K562 (cell line): ENCODE data around the gene ADORA1. TPM values are rescaled to one million over a fixed set of nuclear protein-coding genes. Genes with fewer than 3 reads are reported as not detected.

ENCODE experiments used
- ATAC-seq: fragments of 200-7000 bp; cut with Tn5 transposase; 3 replicates; pipeline ENCODE4 v1.9.1; 2020; ENCODE audit warnings: moderate library complexity
- BruUV-seq: library from RNA; stranded (reverse); fragments of 400-500 nt; replicated peaks from 2 replicates; lab custom pipeline; 2021; lab: Mats Ljungman, UMichigan
- CTCF ChIA-PET: fragments of 300-600 bp; formaldehyde crosslinking; extraction: SDS; loops from one replicate; lab custom pipeline; 2021; ENCODE audit warnings: low intra/inter-chr PET ratio; lab: Yijun Ruan, JAX
- POLR2A ChIA-PET: fragments of 300-600, 350-650 bp; sonication (Branson Sonifier 250); formaldehyde crosslinking; extraction: SDS; loops from one replicate; lab custom pipeline; 2021; ENCODE audit warnings: antibody characterized with exemption, inconsistent platforms; lab: Yijun Ruan, JAX
- DNase-seq, 4 experiments: peaks; one replicate each; pipeline versions ENCODE4 v3.0.0 to v3.0.0-alpha.2; 2011 to 2018; ENCODE audit warnings: low spot score in 3 of 4, mixed read lengths in 3 of 4; ENCODE audit errors: extremely low read depth in 1 of 4
- FAIRE-seq: peaks from 2 replicates; lab custom pipeline; 2011; peaks lifted over from hg19 to GRCh38; lab: Jason Lieb, UNC
- H2AFZ ChIP-seq: 2 replicates; pipeline ENCODE4 v1.6.0; 2011; ENCODE audit warnings: low read depth, low read length, control low read depth, inconsistent platforms
- H3K27ac ChIP-seq: fragments of 200-600 bp; 3 replicates; pipeline ENCODE4 v1.8.0; 2011; ENCODE audit warnings: low read depth, mild to moderate bottlenecking, control low read depth, inconsistent platforms, low read length, moderate library complexity, mixed read lengths; ENCODE audit errors: extremely low read depth
- H3K27me3 ChIP-seq, 2 experiments: fragments of 300-600 bp in 1 of 2; 2 replicates in 1 of 2; 3 replicates in 1 of 2; pipeline versions ENCODE4 v1.6.0 to v1.8.0; 2011; ENCODE audit warnings: inconsistent platforms in 2 of 2, low read length in 2 of 2, mild to moderate bottlenecking in 1 of 2, mixed read lengths in 1 of 2, moderate library complexity in 1 of 2; ENCODE audit not compliant: control insufficient read depth in 2 of 2, insufficient read depth in 2 of 2
- H3K36me3 ChIP-seq: fragments of 300-600 bp; 3 replicates; pipeline ENCODE4 v1.8.0; 2011; ENCODE audit warnings: mild to moderate bottlenecking, low read length, inconsistent platforms; ENCODE audit not compliant: control insufficient read depth, insufficient read depth
- H3K4me1 ChIP-seq, 2 experiments: fragments of 200-600 bp in 1 of 2; replicated peaks in 1 of 2; 2 replicates in 1 of 2; 3 replicates in 1 of 2; pipeline versions ENCODE4 v1.5.1 to v1.8.0; 2011; ENCODE audit warnings: inconsistent platforms in 2 of 2, low read length in 2 of 2, mild to moderate bottlenecking in 1 of 2, mixed read lengths in 1 of 2, moderate library complexity in 1 of 2; ENCODE audit not compliant: control insufficient read depth in 2 of 2, insufficient read depth in 2 of 2
- H3K4me2 ChIP-seq: 2 replicates; pipeline ENCODE4 v1.6.1; 2011; ENCODE audit warnings: low read length, control low read depth, inconsistent platforms, mixed read lengths; ENCODE audit not compliant: insufficient read depth
- H3K4me3 ChIP-seq: fragments of 200-600 bp; sonication (generic), shearing (Covaris generic); 2 replicates; pipeline ENCODE4 v1.5.1; 2016; ENCODE audit warnings: control low read depth, inconsistent platforms
- H3K79me2 ChIP-seq: fragments of 200-600 bp; 3 replicates; pipeline ENCODE4 v1.8.0; 2011; ENCODE audit warnings: low read length, inconsistent platforms; ENCODE audit not compliant: control insufficient read depth, insufficient read depth
- H3K9ac ChIP-seq, 2 experiments: 2 replicates each; pipeline versions ENCODE4 v1.6.0 to v1.6.1; 2011; ENCODE audit warnings: low read depth in 2 of 2, low read length in 2 of 2, control low read depth in 1 of 2, inconsistent platforms in 1 of 2, mild to moderate bottlenecking in 1 of 2, mixed read lengths in 1 of 2; ENCODE audit not compliant: insufficient read depth in 1 of 2
- H3K9me1 ChIP-seq: one replicate; pipeline ENCODE4 v1.6.0; 2011; ENCODE audit warnings: inconsistent platforms, mild to moderate bottlenecking, low read length, moderate library complexity; ENCODE audit not compliant: control insufficient read depth, insufficient read depth
- H3K9me3 ChIP-seq: replicated peaks from 2 replicates; pipeline ENCODE4 v1.5.1; 2011; ENCODE audit warnings: low read depth, low read length, inconsistent platforms; ENCODE audit not compliant: control insufficient read depth, insufficient read depth
- H4K20me1 ChIP-seq: replicated peaks from 2 replicates; pipeline ENCODE4 v1.6.1; 2011; ENCODE audit warnings: low read length, inconsistent platforms, mixed read lengths; ENCODE audit not compliant: control insufficient read depth, insufficient read depth
- LEF1 ChIP-seq: fragments of 450-650 bp; IDR thresholded peaks from 2 replicates; pipeline ENCODE4 v1.6.1; 2016; ENCODE audit warnings: mild to moderate bottlenecking
- RBM34 ChIP-seq: fragments of 200-400 bp; formaldehyde crosslinking; IDR thresholded peaks from 2 replicates; pipeline ENCODE4 v1.6.1; 2018; ENCODE audit warnings: low read length, borderline replicate concordance; ENCODE audit not compliant: insufficient read depth
- ZNF23 ChIP-seq: fragments of 250-450 bp; sonication (Bioruptor Pico); IDR thresholded peaks from 2 replicates; pipeline ENCODE4 v1.4.0; 2020; ENCODE audit warnings: mild to moderate bottlenecking
- WGBS: fragments of 100-300 bp; shearing (Covaris generic); methylation state at CpG from one replicate; pipeline ENCODE4 v1.1.6; 2016; ENCODE audit warnings: low coverage, mixed read lengths; ENCODE audit not compliant: insufficient coverage; ENCODE audit errors: missing lambda C conversion rate; 5-methylcytosine and 5-hydroxymethylcytosine counted together
- in situ Hi-C: fragments of 300-500 bp; cut with MboI; formaldehyde crosslinking; loops from 4 replicates; pipeline ENCODE4 v1.15.0; 2018; ENCODE audit warnings: inconsistent platforms, mixed read lengths
- intact Hi-C: fragments of 100-400 bp; cut with micrococcal nuclease; formaldehyde crosslinking; loops from 2 replicates; pipeline ENCODE4 v1.14.2; 2022
- polyA plus RNA-seq, 8 experiments: library from polyadenylated mRNA; depleted of rRNA in 4 of 8; stranded (reverse) in 5 of 8; unstranded in 3 of 8; fragments of >200 nt; fragmentation: Nextera tagmentation in 2 of 8; fragmentation: Illumina TruSeq in 1 of 8; extraction: Ambion mirVana in 2 of 8; extraction: Trizol in 1 of 8; gene quantifications; 2 replicates each; pipeline versions ENCODE4 v1.2.1 to v1.2.3, GENCODE V29; 2011 to 2014; ENCODE audit warnings: inconsistent platforms in 1 of 8, missing spikeins in 1 of 8
- total RNA-seq, 7 experiments: library from RNA; depleted of rRNA in 6 of 7; stranded (reverse); fragments of >200 nt in 6 of 7; fragmentation: Illumina TruSeq in 2 of 7; extraction: Trizol in 2 of 7; gene quantifications; 2 replicates each; pipeline versions ENCODE4 v1.2.1 to v1.2.3, GENCODE V29; 2011 to 2021; ENCODE audit warnings: low replicate concordance in 1 of 7
- TF ChIP-seq, protein P1 (sequence below): fragments of 250-450 bp; sonication (Bioruptor Pico); IDR thresholded peaks from 2 replicates; pipeline ENCODE4 v1.5.0; 2022; ENCODE audit warnings: mild to moderate bottlenecking
- TF ChIP-seq, protein P2 (sequence below): sonication (generic); formaldehyde crosslinking; IDR thresholded peaks from 2 replicates; pipeline ENCODE4 v1.8.1; 2023; ENCODE audit warnings: mild to moderate bottlenecking, missing genetic modification reagents

Gene ADORA1
- total and polyA plus RNA-seq, 9 of the 15 experiments (the other 6 are each of a cell fraction or from before 2014, with no cell fraction given): not detected

DNA sequence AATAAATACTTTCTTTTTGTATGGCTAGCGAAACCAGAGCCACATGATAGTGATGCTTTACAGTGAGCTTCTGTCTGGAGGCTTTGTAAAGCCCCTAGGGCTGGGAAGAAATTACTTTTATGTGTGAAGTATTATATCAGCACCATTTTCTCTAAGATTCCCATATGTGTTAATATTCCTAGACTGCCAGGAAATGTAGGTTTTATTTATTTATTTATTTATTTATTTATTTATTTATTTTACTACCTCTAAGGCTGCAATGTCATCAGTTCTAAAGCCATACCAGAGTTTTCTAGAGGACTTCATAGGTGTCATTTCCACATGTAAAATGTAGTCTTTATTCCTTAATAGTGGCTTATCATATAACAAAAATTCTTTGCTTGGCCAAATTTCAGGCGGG lies 63.4 kb downstream of the ADORA1 start:
- no peak overlapping the region for H3K4me3 ChIP-seq
- ATAC-seq (no peak), DNase-seq (no peak), FAIRE-seq (no peak)
- H3K79me2 ChIP-seq: no peaks in the 10 kb centered on the region
- H3K4me2 ChIP-seq: no peak overlapping the region
- TF ChIP-seq, protein P1, sequence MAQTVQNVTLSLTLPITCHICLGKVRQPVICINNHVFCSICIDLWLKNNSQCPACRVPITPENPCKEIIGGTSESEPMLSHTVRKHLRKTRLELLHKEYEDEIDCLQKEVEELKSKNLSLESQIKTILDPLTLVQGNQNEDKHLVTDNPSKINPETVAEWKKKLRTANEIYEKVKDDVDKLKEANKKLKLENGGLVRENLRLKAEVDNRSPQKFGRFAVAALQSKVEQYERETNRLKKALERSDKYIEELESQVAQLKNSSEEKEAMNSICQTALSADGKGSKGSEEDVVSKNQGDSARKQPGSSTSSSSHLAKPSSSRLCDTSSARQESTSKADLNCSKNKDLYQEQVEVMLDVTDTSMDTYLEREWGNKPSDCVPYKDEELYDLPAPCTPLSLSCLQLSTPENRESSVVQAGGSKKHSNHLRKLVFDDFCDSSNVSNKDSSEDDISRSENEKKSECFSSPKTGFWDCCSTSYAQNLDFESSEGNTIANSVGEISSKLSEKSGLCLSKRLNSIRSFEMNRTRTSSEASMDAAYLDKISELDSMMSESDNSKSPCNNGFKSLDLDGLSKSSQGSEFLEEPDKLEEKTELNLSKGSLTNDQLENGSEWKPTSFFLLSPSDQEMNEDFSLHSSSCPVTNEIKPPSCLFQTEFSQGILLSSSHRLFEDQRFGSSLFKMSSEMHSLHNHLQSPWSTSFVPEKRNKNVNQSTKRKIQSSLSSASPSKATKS (CRISPR knock-in tag): no peak
- TF ChIP-seq RBM34: no peak
- TF ChIP-seq ZNF23 (CRISPR knock-in tag): no peak
- no peak for TF ChIP-seq LEF1
- TF ChIP-seq, protein P2, sequence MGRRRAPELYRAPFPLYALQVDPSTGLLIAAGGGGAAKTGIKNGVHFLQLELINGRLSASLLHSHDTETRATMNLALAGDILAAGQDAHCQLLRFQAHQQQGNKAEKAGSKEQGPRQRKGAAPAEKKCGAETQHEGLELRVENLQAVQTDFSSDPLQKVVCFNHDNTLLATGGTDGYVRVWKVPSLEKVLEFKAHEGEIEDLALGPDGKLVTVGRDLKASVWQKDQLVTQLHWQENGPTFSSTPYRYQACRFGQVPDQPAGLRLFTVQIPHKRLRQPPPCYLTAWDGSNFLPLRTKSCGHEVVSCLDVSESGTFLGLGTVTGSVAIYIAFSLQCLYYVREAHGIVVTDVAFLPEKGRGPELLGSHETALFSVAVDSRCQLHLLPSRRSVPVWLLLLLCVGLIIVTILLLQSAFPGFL (CRISPR knock-in tag): no peak
- intact Hi-C loops: no loop called here
- H3K4me1 ChIP-seq: no peaks in the 10 kb centered on the region
- POLR2A ChIA-PET: interaction anchor here (1.1 kb wide), 1 partner anchor 17 kb away, joined by 3 read pairs; no protein-coding TSS in a partner anchor
- H4K20me1 ChIP-seq: no peaks in the 10 kb centered on the region
- no TSS peak for BruUV-seq
- CTCF ChIA-PET: interaction anchor here (0.6 kb wide), 1 partner anchor 149 kb away, joined by 3 read pairs; no protein-coding TSS in a partner anchor
- WGBS: 11% methylated on average over 2 of the region's 2 CpGs
- no peaks in the 10 kb centered on the region for H3K36me3 ChIP-seq
- H3K9me1 ChIP-seq: no peaks in the 10 kb centered on the region
- in situ Hi-C loops: no loop called here
- no peak overlapping the region for H3K9ac ChIP-seq
- no peak overlapping the region for H3K27ac ChIP-seq
- H3K27me3 ChIP-seq: peaks cover 12% of the 10 kb centered on the region in 2 experiments; a peak in 3 of 5 replicates
- H2AFZ ChIP-seq: no peak overlapping the region
- H3K9me3 ChIP-seq: no peaks in the 10 kb centered on the region
